Activated T-cell treated with anti-CD3 and anti-CD28 coated beads, Interleukin-2, amount 50 U/mL, for 72 hours (primary cell): ENCODE results near the gene PCBP3. TPM values are rescaled to one million over a fixed set of nuclear protein-coding genes. Genes with fewer than 3 reads are reported as not detected.
A peak's percentile ranks its signal among the peaks of the same experiment; 100 is the strongest.
"Not testable (repeated sequence)": the region's sequence is repeated elsewhere in the genome, so short reads cannot be mapped to it uniquely, and the experiment has no call there.

ENCODE experiments used
- ATAC-seq, 2 donors: fragments of 150-1000 bp; cut with Tn5 transposase; replicated peaks in 1 of 2; 2 replicates each; pipeline ENCODE4 v1.10.0; 2021; ENCODE audit warnings: moderate library complexity in 2 of 2, mild to moderate bottlenecking in 1 of 2
- DNase-seq, 2 donors: peaks; one replicate each; pipeline ENCODE4 v3.0.0; 2021 to 2022; ENCODE audit warnings: mixed read lengths in 1 of 2
- H3K27ac Mint-ChIP-seq: one replicate; pipeline ENCODE4 v1.8.0; 2022; ENCODE audit warnings: mild to moderate bottlenecking, moderate library complexity, mixed read lengths
- H3K27me3 Mint-ChIP-seq: one replicate; pipeline ENCODE4 v1.8.0; 2022; ENCODE audit warnings: low read depth, mixed read lengths
- H3K36me3 Mint-ChIP-seq, 2 donors: one replicate each; pipeline ENCODE4 v1.8.0; 2022; ENCODE audit warnings: mixed read lengths in 2 of 2, mild to moderate bottlenecking in 1 of 2; ENCODE audit not compliant: insufficient read depth in 2 of 2
- H3K4me1 Mint-ChIP-seq: one replicate; pipeline ENCODE4 v1.8.0; 2022; ENCODE audit warnings: low read depth, mixed read lengths
- H3K4me3 Mint-ChIP-seq, 2 donors: one replicate each; pipeline ENCODE4 v1.8.0; 2022; ENCODE audit warnings: mild to moderate bottlenecking in 2 of 2, mixed read lengths in 2 of 2, moderate library complexity in 2 of 2
- H3K9me3 Mint-ChIP-seq, 2 donors: one replicate each; pipeline ENCODE4 v1.8.0; 2022; ENCODE audit warnings: mixed read lengths in 2 of 2
- total RNA-seq, 2 donors: library from RNA; stranded (reverse); gene quantifications; one replicate each; pipeline ENCODE4 v1.2.3, GENCODE V29; 2022

Gene PCBP3
- total RNA-seq, 2 donors from 2014 or later: 20.2 to 24.1 TPM

DNA sequence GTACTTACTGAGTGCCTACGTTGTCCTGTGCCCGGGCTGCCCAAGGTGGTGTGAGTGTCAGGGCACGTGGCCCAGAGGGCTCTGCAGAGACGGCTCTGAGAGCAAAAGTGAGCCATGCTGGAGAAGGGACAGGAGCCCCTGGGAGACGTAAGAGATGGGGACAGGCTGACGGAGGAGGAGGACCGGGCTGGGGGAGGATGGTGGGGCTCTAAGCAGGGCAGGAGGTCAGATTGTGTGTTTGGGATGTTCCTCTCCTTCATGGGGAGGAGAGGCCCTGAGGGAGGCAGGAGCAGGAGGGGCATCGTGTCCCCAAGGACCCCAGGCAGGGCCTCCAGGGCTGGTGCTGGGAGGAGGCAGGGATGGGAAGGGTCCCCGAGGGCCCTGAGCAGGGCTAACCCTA lies 158.9 kb downstream of the PCBP3 start:
- Mint-ChIP-seq H3K4me3 (no peak overlapping the region), H3K27me3 (no peaks in the 10 kb centered on the region), H3K36me3 (peaks cover 0 to 3% of the 10 kb centered on the region in 2 donors), H3K4me1 (no peaks in the 10 kb centered on the region), H3K27ac (no peak overlapping the region), H3K9me3 (no peaks in the 10 kb centered on the region)
- ATAC-seq: peak in 1 of 2 donors; percentile 13
- DNase-seq: no peak

DNA sequence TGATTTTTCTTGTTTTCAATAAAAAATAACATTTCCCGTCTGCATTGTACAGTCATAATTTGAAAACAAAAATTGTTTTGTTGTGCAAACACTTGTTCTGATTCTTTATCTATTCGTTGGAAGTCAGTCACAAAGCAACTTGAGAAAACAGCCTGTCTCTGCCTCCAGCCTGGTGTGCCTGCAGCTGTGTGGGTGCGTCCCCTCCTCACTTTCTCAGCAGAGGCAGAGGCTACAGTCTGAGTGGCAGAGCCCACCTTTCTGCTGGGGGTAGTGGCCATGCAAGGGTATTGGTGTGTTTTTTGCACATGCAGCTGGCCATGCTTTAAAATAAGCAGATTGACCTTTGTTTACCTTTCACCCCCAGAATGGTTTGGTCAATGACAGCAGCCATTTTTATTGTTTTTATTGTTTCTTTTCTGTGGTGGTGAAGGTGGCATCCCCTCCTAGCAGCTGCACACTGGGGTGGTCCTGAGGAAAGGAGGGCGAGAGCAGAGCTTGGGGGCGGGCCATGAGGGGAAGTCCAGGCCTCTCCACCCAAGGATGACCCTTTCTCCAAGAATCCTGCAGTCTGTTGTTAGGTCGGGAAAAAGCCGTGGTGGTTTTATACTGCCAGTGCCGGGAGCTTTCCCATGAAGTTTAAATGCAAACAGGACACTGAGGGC lies 159.6 kb downstream of the PCBP3 start:
- ATAC-seq (no peak), DNase-seq (no peak)
- Mint-ChIP-seq H3K4me3 (no peak overlapping the region), H3K4me1 (no peaks in the 10 kb centered on the region), H3K27me3 (no peaks in the 10 kb centered on the region), H3K9me3 (no peaks in the 10 kb centered on the region), H3K27ac (no peak overlapping the region), H3K36me3 (peaks cover 0 to 7% of the 10 kb centered on the region in 2 donors)

- no peaks in the 10 kb centered on the region for H3K9me3 Mint-ChIP-seq
- ATAC-seq (no peak), DNase-seq (no peak)
- peaks cover 0 to 7% of the 10 kb centered on the region in 2 donors for H3K36me3 Mint-ChIP-seq
- H3K27ac Mint-ChIP-seq: no peak overlapping the region
- H3K27me3 Mint-ChIP-seq: no peaks in the 10 kb centered on the region
- H3K4me1 Mint-ChIP-seq: no peaks in the 10 kb centered on the region
- no peak overlapping the region for H3K4me3 Mint-ChIP-seq
Measured at GRCh38 chr21:45803618-45804340, 160.3 kb downstream of the PCBP3 start.

DNA sequence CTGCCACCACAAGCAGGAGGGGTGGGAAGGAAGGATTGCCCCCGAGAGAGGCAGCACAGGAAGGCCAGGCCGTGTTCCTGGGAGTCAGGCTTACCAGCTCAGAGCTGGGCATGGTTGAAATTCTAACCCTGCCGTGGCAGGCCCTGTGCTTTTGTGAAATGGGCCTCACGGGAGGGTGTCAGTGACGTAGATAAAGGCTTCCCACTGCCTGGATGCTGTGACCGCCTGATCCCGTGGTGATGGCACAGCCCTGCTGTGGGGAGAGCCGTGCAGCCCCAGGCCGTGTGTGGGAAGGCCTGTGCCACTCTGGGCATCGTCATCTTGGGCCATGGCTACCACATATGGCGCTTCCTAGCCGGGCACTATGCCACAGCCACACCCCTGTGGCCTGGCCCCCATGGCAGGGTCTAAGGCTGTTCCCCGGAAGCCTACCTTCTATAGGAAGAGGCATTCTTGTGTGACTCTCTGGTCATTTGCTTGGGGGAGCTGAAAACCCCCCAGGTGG lies 161.3 kb downstream of the PCBP3 start:
- no peaks in the 10 kb centered on the region for H3K27me3 Mint-ChIP-seq

DNA sequence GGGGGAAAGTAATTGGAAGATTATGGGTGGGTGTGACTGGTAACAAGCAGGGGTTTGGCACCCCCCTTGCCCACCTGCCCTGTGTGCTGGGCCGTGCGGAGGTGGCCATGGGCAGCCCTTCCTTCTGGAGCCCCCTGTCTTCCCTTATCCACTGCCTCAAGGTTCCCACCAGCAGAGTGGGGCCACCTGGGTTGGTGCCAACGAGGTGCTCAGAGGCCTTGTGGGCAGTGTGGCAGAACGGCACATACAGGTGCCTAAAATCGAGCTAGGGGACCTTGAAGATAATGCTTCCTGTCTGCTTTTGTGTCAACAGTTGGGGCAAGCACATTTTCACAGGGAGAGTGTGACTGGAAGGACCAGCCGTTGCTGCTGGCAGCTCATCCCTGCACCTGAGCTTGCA lies 161.8 kb downstream of the PCBP3 start:
- Mint-ChIP-seq H3K27me3 (no peaks in the 10 kb centered on the region), H3K36me3 (peaks cover 0 to 7% of the 10 kb centered on the region in 2 donors), H3K27ac (no peak overlapping the region), H3K9me3 (no peaks in the 10 kb centered on the region), H3K4me3 (no peak overlapping the region), H3K4me1 (no peaks in the 10 kb centered on the region)
- DNase-seq (no peak), ATAC-seq (no peak)

More for the DNA sequence above, 161.3 kb downstream of the PCBP3 start:
- H3K9me3 Mint-ChIP-seq: no peaks in the 10 kb centered on the region
- no peak for ATAC-seq
- H3K36me3 Mint-ChIP-seq: peaks cover 0 to 7% of the 10 kb centered on the region in 2 donors
- H3K27ac Mint-ChIP-seq: no peak overlapping the region
- H3K4me1 Mint-ChIP-seq: no peaks in the 10 kb centered on the region
- H3K4me3 Mint-ChIP-seq: no peak overlapping the region
- DNase-seq: no peak

- DNase-seq (no peak), ATAC-seq (no peak)
- Mint-ChIP-seq H3K4me3 (no peak overlapping the region), H3K9me3 (no peaks in the 10 kb centered on the region), H3K27me3 (no peaks in the 10 kb centered on the region), H3K4me1 (no peaks in the 10 kb centered on the region), H3K27ac (no peak overlapping the region), H3K36me3 (peaks cover 0 to 7% of the 10 kb centered on the region in 2 donors)
Measured at GRCh38 chr21:45806042-45806441, 162.5 kb downstream of the PCBP3 start.

DNA sequence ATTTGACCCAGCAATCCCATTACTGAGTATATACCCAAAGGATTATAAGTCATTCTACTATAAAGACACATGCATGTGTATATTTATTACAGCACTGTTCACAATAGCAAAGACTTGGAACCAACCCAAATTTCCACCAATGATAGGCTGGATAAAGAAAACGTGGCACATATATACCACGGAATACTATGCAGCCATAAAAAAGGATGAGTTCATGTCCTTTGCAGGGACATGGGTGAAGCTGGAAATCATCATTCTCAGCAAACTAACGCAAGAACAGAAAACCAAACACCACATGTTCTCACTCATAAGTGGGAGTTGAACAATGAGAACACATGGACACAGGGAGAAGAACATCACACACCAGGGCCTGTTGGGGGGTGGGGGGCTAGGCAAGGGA lies 165.1 kb downstream of the PCBP3 start:
- not testable (repeated sequence) for H3K4me3 Mint-ChIP-seq, ATAC-seq, DNase-seq, H3K4me1 Mint-ChIP-seq, H3K9me3 Mint-ChIP-seq, H3K27ac Mint-ChIP-seq, H3K27me3 Mint-ChIP-seq
- H3K36me3 Mint-ChIP-seq: peaks cover 0 to 18% of the 10 kb centered on the region in 2 donors

- peaks cover 5% of the 10 kb centered on the region for H3K4me1 Mint-ChIP-seq
- peaks cover 0 to 19% of the 10 kb centered on the region in 2 donors for H3K36me3 Mint-ChIP-seq
- no peak overlapping the region for H3K27ac Mint-ChIP-seq
- peaks cover 0 to 4% of the 10 kb centered on the region in 2 donors for H3K9me3 Mint-ChIP-seq
- no peak overlapping the region for H3K4me3 Mint-ChIP-seq
- ATAC-seq (no peak), DNase-seq (no peak)
- H3K27me3 Mint-ChIP-seq: no peaks in the 10 kb centered on the region
Measured at GRCh38 chr21:45809421-45809820, 165.9 kb downstream of the PCBP3 start.

DNA sequence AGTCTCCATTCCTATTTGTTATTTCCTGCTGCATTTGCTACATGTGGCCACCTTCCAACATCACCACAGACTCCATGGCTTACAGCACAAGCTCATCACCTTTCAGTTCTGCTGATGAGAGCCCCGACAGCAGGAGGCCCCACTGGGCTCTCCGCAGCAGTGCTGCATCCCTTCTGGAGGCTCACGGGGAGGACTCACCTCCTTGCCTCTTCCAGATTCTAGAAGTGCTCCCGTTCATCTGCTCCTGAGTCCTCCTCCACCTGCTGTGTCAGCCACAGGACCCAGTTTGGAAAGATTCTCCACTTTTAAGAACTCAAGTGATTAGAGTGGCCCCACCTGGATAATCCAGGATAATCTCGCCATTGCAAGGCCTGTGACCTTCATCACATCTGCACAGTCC lies 167.6 kb downstream of the PCBP3 start:
- Mint-ChIP-seq H3K27ac (no peak overlapping the region), H3K4me1 (peaks cover 5% of the 10 kb centered on the region), H3K9me3 (peaks cover 0 to 4% of the 10 kb centered on the region in 2 donors), H3K27me3 (no peaks in the 10 kb centered on the region), H3K36me3 (peaks cover 0 to 19% of the 10 kb centered on the region in 2 donors), H3K4me3 (no peak overlapping the region)
- DNase-seq (no peak), ATAC-seq (no peak)

DNA sequence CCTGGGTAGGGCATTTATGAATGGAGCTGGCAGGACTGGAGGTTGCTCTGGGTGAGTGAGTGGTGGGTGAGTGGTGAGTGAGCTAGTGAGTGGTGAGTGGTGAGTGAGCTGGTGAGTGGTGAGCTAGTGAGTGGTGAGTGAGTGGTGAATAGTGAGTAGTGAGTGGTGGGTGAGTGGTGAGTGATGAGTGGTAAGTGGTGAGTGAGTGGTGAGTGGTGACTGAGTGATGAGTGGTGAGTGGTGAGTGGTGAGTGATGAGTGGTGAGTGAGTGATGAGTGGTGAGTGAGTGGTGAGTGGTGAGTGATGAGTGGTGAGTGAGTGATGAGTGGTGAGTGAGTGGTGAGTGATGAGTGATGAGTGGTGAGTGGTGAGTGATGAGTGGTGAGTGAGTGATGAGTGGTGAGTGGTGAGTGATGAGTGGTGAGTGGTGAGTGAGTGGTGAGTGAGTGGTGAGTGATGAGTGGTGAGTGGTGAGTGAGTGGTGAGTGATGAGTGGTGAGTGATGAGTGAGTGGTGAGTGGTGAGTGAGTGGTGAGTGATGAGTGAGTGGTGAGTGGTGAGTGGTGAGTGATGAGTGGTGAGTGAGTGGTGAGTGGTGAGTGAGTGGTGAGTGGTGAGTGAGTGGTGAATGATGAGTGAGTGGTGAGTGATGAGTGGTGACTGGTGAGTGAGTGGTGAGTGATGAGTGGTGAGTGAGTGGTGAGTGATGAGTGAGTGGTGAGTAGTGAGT lies 170.8 kb downstream of the PCBP3 start:
- H3K27ac Mint-ChIP-seq, H3K27me3 Mint-ChIP-seq, H3K4me3 Mint-ChIP-seq, H3K9me3 Mint-ChIP-seq: not testable (repeated sequence)
- Mint-ChIP-seq H3K4me1 (peaks cover 32% of the 10 kb centered on the region), H3K36me3 (peaks cover 11 to 17% of the 10 kb centered on the region in 2 donors)
- peak; percentile 16 to 62 for ATAC-seq
- DNase-seq: peak; percentile 54 to 82

- Mint-ChIP-seq H3K4me1 (peaks cover 46% of the 10 kb centered on the region), H3K36me3 (peaks cover 11 to 17% of the 10 kb centered on the region in 2 donors)
- H3K9me3 Mint-ChIP-seq, H3K27ac Mint-ChIP-seq, H3K4me3 Mint-ChIP-seq, H3K27me3 Mint-ChIP-seq: not testable (repeated sequence)
- DNase-seq (peak; percentile 39 to 61), ATAC-seq (peak in 1 of 2 donors; percentile 17)
Measured at GRCh38 chr21:45815781-45816180, 172.3 kb downstream of the PCBP3 start.

DNA sequence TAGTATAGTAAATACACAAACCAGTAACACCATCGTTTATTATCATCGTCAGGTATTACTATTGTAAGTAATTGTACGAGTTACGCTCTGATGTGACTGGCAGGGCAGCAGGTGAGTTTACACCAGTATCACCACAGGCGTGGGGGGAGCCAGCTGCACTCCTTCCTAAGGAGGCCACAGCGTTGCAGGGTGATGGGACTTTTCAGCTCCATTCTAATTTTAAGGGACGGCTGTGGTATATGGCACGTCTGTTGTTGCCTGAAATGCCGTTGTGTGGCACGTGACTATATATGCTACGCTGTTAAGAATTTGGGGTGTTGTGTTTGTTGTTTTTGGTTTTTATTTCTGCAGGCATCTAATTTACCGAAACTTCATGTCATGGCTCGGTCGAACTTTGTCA lies 173.3 kb downstream of the PCBP3 start:
- peaks cover 56% of the 10 kb centered on the region for H3K4me1 Mint-ChIP-seq
- peak overlapping the region; percentile 76 for H3K27ac Mint-ChIP-seq
- peaks cover 11 to 13% of the 10 kb centered on the region in 2 donors for H3K36me3 Mint-ChIP-seq
- H3K4me3 Mint-ChIP-seq: no peak overlapping the region
- DNase-seq (no peak), ATAC-seq (no peak)
- peaks cover 2% of the 10 kb centered on the region for H3K27me3 Mint-ChIP-seq
- H3K9me3 Mint-ChIP-seq: peaks cover 4 to 8% of the 10 kb centered on the region in 2 donors

- peak overlapping the region; percentile 76 for H3K27ac Mint-ChIP-seq
- peaks cover 7% of the 10 kb centered on the region for H3K27me3 Mint-ChIP-seq
- ATAC-seq (no peak), DNase-seq (no peak)
- H3K9me3 Mint-ChIP-seq: peaks cover 4 to 8% of the 10 kb centered on the region in 2 donors
- peak overlapping the region in 1 of 2 donors; percentile 64 for H3K4me3 Mint-ChIP-seq
- peaks cover 61% of the 10 kb centered on the region for H3K4me1 Mint-ChIP-seq
- peaks cover 11 to 12% of the 10 kb centered on the region in 2 donors for H3K36me3 Mint-ChIP-seq
Measured at GRCh38 chr21:45817345-45817744, 173.8 kb downstream of the PCBP3 start.
